Occipital lobe (tissue), 2 donors: ENCODE results near the gene ELK3. TPM values are rescaled to one million over a fixed set of nuclear protein-coding genes. Genes with fewer than 3 reads are reported as not detected.

Source experiments
- DNase-seq: peaks from one replicate; lab custom pipeline; 2025; lab: John Stamatoyannopoulos, UW
- total RNA-seq: library from RNA; depleted of rRNA; stranded (reverse); fragments of >200 nt; gene quantifications from one replicate; pipeline ENCODE4 v1.2.3, GENCODE V29; 2014

The ELK3 gene
- total RNA-seq, 1 donor from 2014 or later = 1.9 TPM

GRCh38 chr12:96187956-96188355, 6.2 kb upstream of the ELK3 start:
- DNase-seq = no peak

- DNase-seq = no peak
Observed at GRCh38 chr12:96189781-96190180, 4.4 kb upstream of the ELK3 start.

- DNase-seq = no peak
Observed at GRCh38 chr12:96190413-96191108, 3.6 kb upstream of the ELK3 start.

GRCh38 chr12:96192926-96193573, 1.1 kb upstream of the ELK3 start:
- no peak for DNase-seq

DNA sequence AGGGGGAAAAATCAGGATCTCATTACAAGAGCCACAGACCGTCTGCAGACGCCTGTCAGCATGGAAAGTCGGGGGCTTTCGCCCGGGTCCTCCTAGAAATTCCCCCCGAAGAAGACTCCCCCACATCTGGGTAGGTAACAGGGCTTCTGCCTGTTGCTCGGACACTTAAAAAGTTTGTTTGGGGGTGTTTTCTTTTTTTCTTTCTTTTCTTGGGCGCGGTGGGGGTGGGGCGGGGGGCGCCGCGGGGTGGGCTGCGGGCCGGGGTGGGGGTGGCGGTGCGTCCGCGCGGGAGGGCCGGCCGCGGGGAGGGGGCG, 358 bp downstream of the ELK3 start:
- DNase-seq = no peak

GRCh38 chr12:96194971-96195844, 1.0 kb downstream of the ELK3 start:
- peak; percentile 23 for DNase-seq

- no peak for DNase-seq
Observed at GRCh38 chr12:96195845-96196451, 1.8 kb downstream of the ELK3 start.

- DNase-seq = no peak
Observed at GRCh38 chr12:96196781-96197180, 2.6 kb downstream of the ELK3 start.

- no peak for DNase-seq
Observed at GRCh38 chr12:96197503-96198272, 3.5 kb downstream of the ELK3 start.

- DNase-seq = no peak
Observed at GRCh38 chr12:96198965-96199364, 4.8 kb downstream of the ELK3 start.

DNA sequence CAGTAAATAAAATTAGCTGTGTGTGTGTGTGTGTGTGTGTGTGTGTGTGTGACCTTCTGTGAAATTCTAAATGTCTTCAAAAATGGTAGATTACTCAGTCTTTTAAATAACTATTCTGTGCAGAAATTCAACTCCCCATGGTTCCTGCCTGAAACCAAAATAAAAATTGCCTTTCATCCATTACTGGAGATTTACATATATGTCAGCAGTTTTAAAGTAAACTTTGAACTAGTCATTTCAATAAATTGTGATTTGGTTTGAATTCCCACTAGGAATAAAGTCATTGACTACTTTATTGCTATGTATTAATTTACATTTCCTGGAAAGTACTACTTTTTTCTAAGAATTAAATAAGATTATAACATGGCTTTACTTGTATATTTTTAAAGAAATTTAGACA, 5.3 kb downstream of the ELK3 start:
- no peak for DNase-seq

DNA sequence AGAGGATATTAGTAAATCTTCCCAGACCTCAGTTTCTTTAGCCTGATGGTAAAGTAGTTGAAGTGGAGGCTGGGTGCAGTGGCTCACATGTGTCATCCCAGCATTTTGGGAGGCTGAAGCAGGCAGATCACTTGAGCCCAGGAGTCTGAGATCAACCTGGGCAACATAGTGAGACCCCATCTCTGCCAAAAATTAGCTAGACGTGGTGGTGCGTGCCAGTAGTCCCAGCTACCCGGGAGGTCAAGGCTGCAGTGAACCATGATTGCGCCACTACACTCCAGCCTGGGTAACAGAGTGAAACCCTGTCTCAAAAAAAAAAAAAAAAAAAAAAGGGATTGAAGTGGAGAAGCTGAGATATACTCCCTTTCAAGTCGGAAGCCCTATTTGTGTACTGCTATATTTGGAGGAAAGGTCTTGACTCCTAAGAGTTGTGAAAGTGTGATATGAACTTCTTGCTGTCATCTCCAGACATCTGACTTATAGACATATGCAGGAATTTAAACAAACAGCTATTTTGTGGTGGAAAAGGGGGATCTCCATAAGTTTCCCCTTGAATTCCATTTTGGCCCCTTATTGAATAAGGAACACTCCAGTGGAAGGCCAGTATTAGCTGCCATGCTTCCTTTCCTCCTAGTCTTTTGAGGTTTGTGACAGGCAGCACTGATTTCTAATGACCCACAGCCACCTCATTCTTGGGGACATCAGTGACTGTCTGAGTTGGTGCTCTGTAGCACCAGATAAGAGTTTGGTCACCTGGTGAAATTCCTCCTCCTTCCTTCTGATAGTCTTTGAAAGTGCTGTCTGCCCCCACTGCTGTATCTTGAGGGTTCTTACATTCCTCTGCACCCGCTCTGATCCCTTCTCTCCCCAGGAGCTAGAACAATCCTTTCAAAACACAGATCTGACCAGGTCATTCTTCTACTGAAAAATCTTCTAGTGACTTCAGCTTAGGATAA, 7.4 kb downstream of the ELK3 start:
- no peak for DNase-seq

DNA sequence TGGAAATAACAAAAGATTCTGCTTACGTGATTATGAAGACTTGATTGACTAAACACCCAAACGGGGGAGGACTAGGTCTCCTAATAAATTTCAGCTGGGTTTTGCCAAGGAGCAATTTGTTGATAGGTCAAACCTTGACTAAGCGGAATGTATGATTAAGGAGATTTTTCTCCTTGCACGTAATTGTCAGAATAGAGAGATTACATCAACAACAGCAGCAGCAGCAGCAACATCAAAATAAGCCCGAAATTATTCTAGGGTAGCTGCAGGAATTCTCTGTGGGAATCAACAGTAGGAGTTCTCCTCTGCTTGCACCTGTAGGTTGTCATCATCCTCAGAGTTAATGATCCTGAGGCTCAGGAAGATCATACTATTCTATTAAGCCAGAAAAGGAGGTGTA, 10.2 kb downstream of the ELK3 start:
- no peak for DNase-seq

DNA sequence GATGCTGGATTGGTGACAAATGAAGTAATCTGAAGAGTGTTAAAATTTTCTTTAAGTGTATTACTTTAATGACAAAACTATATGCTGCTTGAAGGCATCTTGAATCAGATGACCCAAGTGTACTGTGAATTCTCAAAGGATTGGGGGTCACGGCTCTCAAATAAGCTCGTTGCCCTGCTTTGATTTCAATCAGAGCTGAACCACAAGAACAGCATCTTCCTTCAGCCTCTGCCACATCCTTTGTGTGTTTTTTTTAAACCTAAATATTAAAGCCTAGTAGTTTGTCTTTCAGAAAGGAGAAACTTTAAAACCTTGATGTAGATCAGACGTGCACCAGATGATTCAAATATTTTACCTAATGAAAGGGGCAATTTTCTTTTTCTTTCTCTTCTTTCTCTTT, 11.7 kb downstream of the ELK3 start:
- no peak for DNase-seq

- no peak for DNase-seq
Observed at GRCh38 chr12:96206936-96207662, 12.9 kb downstream of the ELK3 start.

DNA sequence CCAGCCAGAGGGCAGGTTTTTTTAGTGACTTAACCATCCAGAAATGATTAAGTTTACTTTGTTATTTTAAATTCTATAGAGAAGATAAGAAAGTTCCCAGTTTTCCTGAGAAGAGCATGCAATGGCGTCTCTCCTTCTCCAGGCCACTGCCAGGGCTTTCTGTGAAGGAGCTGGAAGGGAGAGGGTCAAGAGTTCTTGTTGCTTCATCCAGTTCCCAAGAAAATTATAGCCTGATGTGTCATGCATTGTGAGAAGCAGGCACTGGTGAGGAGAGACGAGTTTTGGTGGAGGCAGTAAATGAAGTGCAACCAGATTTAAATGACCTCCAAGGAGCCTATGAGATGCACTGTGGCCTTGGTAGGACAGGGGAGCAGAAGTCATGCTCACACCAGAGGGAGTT, 14.2 kb downstream of the ELK3 start:
- no peak for DNase-seq

- no peak for DNase-seq
Observed at GRCh38 chr12:96208801-96209549, 14.8 kb downstream of the ELK3 start.

DNA sequence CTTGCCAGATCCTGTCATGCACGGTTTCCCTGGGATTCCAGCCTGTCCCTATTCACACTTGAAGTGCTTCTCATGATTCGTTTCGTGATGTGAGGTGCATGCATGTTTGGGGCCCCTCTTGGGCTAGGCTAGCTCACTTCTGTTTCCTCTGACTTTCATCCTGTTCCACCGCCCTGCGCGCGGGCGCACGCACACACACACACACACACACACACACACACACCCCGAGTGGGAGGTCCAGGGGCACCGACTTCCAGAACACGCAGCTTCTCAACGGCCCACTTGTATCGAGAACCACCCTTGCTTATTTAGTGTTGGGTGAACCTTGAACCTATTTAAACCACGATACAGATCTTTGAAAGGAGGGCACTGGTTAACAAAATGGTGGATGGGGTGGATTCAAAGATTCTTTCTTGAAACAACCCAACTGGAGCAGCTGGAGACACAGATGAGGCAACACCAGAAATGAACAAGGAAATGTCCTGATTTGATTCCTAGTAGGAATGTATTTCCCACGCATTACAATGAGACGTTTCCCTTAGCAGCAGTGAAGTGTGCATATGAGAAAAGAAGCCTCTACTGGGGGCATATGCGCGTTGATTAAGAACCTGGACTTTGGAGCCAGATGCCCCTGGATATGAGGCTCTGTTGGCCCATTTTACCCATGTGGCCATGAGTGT, 16.3 kb downstream of the ELK3 start:
- no peak for DNase-seq
